Left cardiac atrium (tissue), 4 donors: ENCODE measurements around the gene RTN3. TPM values are rescaled to one million over a fixed set of nuclear protein-coding genes. Genes with fewer than 3 reads are reported as not detected.
"Not testable (repeated sequence)": the region's sequence is repeated elsewhere in the genome, so short reads cannot be mapped to it uniquely, and the experiment has no call there.

Experiments
- ATAC-seq, 2 donors: fragments of 200-7000 bp; cut with Tn5 transposase; one replicate each; pipeline ENCODE4 v1.9.1; 2020; ENCODE audit warnings: mild to moderate bottlenecking in 2 of 2, moderate library complexity in 2 of 2
- DNase-seq: peaks from one replicate; pipeline ENCODE4 v3.0.0-alpha.2; 2020
- intact Hi-C, 2 donors: fragments of 100-400 bp; cut with DNase I; formaldehyde crosslinking; loops; one replicate each; pipeline versions ENCODE4 v1.14.1 to v1.15.1; 2022 to 2023
- total RNA-seq, 2 donors: library from RNA; stranded (reverse); fragmentation: NEBNext Ultra II Directional; extraction: Animal tissue kit (Norgen Biotek cat#: 25700); gene quantifications; one replicate each; pipeline ENCODE4 v1.2.1, GENCODE V29; 2021
- donor health status: DM: no; HTN: yes; CAD: no.
- donor health status: DM: no; HTN: yes; CAD: no; lungs with severe emphysema.
- donor health status: DM: yes; HTN: yes; CAD: no.
- donor health status: Dilated cardiomyopathy.

The RTN3 gene
- total RNA-seq, 2 donors from 2014 or later, result 71.9 to 92.5 TPM

DNA sequence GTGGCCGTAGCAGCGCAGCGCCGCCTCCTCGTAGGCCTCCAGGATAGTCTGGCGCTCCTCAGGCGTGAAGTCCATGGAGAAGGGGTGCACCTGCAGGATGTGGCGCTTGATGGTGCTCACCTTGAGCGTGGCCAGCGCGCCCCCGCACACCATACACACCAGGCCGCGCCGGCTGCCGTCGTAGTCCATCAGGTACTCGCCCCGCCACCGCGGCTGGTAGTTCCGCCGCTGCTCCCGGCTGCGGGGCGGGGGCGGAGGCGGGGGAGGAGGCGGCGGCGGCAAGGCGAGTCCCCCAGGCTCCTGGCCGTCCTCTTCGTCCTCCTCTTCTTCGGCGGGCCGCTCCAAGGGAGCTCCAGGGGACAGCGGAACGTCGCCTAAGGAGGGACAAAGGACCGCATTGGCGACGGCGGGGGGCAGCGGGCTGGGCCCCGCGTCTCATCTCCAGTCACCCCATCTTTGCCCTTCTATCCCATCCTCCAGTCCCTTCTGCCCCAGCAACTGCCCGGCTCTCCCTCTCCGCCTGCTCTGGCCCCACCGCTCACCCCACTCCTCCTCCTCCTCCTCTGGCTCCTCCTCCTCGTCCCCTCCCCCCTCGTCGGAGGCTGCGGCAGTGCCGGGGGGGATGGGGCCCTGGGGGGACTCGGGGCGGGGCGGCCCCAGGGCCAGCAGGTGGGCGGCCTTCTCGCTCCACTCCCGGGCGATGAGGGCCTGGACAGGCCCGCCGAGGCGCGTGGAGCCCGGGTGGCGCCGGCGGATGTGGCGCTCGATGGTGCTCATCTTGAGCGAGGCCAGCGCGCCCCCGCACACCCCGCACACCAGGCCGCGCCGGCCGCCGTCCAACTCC, 82.4 kb downstream of the RTN3 start:
- DNase-seq (peak; percentile 58), ATAC-seq (peak; percentile 10 to 25)
- intact Hi-C loops, result loop anchor here in 1 of 2 donors (10.0 kb wide), 1 partner anchor 181 kb away; no protein-coding TSS in a partner anchor

DNA sequence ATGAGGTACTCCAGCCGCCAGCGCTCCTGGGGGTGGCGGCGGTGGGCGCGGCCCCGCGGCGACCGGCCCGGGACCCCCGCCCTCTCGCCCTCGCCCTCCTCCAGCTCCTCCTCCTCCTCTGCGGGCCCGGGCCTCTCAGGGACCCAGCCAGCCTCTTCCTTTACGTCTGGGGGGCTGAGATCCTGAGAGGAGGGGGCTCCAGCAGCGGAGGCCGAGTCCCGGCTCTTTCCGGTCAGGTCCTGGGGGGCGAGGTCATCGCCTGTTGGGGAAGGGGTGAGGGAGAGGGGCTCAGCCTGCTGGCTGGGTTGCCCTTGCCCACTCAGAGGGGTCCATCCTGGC, 83.0 kb downstream of the RTN3 start:
- intact Hi-C loops, result loop anchor here in 1 of 2 donors (10.0 kb wide), 1 partner anchor 180 kb away; no protein-coding TSS in a partner anchor
- DNase-seq (no peak), ATAC-seq (no peak)

DNA sequence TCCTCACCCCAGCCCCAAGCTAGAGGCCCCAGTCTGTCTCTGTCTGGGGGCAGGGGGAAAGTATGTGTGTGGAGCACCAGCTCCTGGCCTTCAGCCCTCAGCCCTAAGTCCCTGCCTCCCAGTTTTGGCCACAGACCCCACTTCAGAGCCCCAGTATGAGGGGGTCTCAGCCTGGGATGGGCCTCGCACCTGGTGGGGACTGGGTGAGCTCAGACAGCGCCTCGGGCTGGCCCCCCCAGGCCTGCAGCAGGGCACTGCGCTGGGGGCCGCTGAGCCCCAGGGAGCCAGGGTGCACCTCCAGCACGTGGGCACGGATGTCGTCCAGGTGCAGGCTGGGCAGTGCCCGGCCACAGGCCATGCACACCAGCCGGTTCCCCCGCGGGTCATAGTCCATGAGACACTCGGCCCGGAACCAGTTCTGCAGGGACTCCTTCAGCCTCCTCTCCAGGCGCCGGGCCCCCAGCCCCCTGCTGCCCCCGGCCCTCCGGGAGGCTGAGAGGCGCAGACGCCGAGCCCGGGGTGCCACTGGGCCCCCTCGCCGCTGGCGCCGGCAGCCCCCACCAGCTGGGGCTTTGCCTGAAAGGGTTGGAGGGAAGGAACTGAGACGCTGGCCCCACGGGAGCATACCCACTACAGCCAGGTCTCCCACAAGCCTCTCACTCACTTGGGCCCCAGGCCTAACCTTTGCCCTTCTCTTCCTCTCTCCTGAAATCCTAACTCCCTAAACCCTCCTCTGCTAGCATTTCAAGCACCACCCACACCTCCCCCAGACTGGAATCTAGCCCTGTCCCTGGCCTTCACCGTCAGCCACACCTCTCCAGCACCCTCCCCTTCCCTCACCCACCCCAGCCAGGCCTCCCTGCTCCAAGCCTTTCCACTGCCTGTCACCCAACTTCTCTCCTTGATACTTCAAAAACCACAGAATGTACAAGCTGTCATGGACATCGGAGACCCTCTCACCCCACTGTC, 83.7 kb downstream of the RTN3 start:
- ATAC-seq, result peak in 1 of 2 donors; percentile 8

DNA sequence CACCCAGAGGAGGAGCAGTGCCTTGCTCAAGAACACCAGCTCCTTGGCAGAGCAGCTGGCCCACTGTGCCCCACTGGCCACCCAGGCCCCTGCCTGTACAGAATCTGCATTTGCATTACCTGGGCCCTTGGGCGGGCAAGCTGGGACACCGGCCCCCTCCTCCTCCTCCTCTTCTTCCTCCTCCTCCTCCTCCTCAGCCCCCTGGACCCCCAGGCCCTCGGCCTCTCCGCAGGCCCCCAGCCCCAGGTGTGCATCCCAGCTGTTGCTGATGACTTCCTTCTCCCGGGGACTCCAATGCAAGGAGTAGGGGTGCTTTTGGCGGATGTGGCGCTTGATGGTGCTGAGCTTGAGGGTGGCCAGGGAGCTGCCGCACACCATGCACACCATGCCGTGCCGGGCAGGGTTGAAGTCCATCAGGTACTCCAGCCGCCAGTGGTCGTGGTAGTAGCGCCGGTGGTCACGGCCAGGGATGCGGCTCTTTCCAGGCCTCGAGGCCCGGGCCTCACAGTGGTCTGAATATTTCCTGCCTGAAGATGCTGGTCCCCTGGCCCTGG, 84.5 kb downstream of the RTN3 start:
- DNase-seq (peak; percentile 24), ATAC-seq (no peak)
- intact Hi-C loops, result loop anchor here (5.0 to 10.0 kb wide), 2 partner anchors 177 to 179 kb away; no protein-coding TSS in a partner anchor

More for the DNA sequence above, 83.7 kb downstream of the RTN3 start:
- DNase-seq, result peak; percentile 30
- intact Hi-C loops, result loop anchor here (5.0 to 10.0 kb wide), 2 partner anchors 177 to 180 kb away; no protein-coding TSS in a partner anchor

DNA sequence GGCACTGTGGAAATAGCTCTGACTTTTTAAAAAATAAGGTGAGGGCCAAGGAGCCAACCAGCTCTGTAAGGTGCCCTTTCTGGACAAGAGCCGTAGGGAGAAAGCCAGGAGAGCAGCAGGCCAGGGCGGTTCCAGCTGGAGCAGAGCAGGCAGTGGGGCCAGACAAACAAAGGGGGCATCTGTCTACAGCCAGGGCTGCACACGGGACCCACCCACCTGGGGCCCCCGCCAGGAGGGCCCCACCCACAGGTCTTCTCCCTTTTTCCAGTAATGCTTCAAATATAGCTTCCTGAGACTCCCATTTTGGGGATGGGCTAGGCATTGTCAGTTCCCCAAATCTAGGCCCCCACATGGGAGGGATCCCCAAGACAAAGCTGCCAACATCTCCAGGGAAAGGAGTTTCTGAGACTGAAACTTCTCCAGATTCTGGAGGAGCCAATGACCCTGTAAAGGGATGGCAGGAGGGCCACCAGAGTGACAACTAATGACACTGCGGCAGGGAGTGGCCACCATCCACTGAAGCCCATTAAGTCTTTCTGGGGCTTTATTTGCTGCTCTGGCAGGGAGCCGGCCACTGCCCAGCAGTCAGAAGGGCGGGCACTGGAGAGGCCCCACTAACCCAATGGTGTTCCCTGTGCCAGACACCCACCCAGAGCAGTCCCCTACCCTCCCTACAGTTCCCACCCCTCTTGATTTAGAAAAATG, 85.4 kb downstream of the RTN3 start:
- intact Hi-C loops, result loop anchor here (5.0 to 10.0 kb wide), 2 partner anchors 176 to 178 kb away; no protein-coding TSS in a partner anchor
- DNase-seq (no peak), ATAC-seq (no peak)

DNA sequence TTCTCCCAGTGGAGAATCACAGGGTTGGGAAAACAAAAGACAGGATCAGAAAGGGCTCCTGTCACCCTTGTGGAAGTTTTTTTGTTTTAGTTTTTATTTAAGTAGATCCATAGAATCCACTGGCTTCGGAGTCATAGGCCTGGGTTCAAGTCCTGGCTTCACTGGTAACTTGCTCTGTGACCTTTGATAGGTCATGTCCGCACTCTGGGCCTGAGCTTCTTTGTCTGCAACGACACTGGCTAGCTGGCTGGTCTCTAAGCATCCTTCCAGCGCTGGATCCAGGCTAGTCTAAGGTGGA, 85.9 kb downstream of the RTN3 start:
- DNase-seq (no peak), ATAC-seq (no peak)
- intact Hi-C loops, result loop anchor here (5.0 to 10.0 kb wide), 2 partner anchors 175 to 178 kb away; no protein-coding TSS in a partner anchor

DNA sequence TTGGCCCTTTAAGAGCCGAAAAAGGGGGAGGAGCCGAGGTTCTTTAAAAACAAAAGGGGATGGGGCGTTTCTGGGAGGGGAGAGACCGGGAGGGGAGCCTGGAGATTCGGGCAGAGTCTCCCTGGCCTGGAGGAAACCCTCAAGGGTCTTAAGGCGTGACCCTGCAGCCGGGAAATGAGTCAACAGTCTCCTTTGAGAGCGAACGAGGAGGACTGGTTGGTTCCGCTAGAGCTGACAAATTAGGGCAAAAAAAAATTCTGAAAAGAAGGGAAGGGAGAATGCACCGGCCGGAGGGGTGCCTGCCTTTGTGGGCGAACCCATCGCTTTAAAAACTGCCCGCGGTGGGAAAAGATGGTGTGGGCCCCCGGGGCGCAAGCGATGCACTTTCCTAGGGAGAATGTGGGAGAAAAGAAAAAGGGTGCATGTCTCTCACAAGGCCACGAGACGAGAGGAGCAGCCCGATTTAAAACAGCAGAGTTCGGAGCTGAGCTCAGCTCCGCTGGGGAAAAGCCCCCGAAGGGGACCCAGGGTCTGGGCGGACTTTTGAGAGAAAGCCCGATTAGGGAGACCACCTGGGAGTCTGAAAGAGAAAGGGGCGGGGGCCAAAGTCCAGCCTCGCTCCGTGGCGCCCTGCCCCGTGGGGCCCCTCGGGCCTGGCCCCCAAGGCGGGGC, 86.4 kb downstream of the RTN3 start:
- ATAC-seq, result peak; percentile 7 to 22
- peak; percentile 75 for DNase-seq
- intact Hi-C loops, result loop anchor here (2.0 to 10.0 kb wide), 3 partner anchors 45 to 177 kb away; partner anchors contain the start of gene SPINDOC (in 1 of the 2)

DNA sequence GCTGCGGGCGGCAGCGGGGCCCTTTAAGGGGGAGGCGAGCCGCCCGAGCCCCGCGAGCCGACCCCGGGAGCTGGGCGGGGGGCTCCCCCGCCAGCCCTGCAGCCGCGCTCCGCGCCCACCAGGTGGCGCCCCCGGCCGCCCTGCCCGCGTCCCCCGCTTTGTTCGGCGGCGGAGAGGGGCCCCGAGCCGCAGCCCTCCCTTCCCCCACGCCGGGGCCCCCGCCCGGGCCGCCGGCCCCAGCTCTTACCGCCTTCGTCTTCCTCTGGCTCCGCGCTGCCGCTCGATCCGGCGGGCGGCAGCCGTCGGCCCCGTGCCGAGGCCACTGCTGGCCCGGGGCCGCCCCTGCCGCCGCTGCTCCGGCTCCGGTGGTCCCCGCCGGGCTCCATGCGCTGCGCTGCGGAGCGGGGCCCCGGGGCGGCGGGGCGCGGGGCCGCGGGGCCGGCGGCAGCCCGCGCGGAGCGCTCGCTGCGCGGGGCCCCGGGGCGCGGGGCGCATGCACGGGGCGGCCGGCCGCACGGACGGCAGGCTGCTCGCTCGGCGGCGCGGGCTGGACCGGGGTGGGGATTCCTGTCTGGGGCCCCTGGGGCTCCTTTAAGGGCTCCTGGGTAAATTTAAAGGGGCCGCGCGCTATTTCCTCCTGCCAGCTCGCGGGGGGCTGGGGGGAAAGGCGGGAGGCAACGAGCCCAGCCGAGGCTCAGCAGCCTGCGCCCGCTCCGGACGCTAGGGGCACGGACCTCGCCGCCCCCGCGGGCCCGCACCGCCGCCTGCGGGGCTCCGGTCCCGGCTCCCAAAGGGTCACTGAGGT, 87.1 kb downstream of the RTN3 start, which contains the start of gene ZFTA:
TSS of gene ZFTA (minus strand) at position 539 of the 805 bp plus-strand sequence. CDS start at position 386, 153 bp downstream.
- peak; percentile 6 to 49 for ATAC-seq
- peak; percentile 79 for DNase-seq
- intact Hi-C loops, result loop anchor here (2.0 to 10.0 kb wide), 3 partner anchors 44 to 176 kb away; partner anchors contain the start of gene SPINDOC (in 1 of the 2)

DNA sequence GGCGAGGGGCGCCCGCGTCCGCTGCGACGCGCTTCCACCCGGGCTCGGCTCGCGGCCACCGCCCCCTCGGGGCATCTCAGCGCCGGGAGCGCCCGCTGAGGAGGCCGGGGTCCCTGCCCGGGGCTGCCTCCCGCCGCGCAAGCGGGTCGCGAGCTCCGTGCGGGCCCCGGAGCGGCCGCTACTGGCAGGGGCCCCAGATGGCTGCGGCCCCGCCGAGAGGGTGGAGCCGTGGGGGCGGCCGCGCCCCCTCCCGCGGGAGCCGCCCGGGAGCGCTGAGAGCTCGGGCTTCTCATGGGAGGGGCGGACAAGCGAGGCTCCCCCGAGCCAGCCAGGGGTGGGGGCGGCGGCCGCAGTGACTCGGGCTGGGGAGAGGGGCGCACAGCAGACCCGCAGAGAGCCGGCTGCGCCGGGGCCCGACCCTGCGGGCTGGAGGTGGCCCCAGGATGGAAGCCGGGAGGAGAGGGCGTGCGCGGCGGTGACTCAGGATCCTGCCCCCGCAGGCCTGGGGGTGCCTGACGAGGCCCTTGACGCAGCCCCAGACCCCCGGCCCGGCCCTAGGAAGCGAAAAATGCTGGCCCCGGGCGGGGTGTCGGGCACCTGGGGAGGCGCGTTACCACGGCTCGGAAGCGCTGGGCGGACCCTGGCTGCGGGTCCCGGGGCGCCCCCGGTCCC, 87.9 kb downstream of the RTN3 start:
- DNase-seq (peak; percentile 59), ATAC-seq (peak; percentile 38 to 55)
- intact Hi-C loops, result loop anchor here (2.0 to 10.0 kb wide), 3 partner anchors 44 to 176 kb away; partner anchors contain the start of gene SPINDOC (in 1 of the 2)

DNA sequence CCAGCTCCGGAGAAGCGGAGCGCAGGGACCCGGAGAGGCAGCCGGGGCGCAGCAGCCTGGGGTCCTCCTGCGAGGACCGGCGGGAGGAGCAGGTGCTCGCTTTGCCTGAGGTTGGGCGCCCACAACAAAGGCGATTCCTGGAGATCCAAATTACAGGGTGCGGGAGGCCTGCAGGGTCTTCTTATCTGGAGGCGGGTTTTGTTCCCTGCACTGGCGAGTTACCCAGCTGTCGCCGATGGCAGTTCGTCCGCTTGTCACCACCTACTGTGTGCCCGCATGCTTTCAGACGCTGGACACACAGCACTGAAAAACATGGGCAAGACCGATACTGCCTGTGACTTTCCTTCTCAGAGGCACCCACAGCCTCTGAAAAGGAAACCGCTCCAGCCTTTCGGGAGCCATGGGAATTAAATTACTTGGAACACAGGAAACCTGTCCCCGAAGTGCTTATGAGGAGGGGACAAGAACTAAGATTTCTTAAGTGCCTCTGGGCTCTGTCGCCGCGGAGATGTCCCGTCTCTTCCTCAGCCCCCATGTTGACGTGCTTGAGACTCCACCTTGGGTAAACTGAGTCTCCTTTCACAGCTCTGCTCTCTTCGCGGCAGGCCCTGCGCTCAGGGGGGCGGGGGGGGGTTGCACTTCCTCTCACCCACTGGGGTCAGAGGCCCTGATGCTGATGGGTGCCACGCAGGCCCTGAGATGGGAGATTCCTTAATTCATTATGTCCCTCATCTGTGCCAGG, 88.6 kb downstream of the RTN3 start:
- no peak for ATAC-seq
- DNase-seq, result peak; percentile 26
- intact Hi-C loops, result loop anchor here (2.0 to 10.0 kb wide), 3 partner anchors 43 to 175 kb away; partner anchors contain the start of gene SPINDOC (in 1 of the 2)

DNA sequence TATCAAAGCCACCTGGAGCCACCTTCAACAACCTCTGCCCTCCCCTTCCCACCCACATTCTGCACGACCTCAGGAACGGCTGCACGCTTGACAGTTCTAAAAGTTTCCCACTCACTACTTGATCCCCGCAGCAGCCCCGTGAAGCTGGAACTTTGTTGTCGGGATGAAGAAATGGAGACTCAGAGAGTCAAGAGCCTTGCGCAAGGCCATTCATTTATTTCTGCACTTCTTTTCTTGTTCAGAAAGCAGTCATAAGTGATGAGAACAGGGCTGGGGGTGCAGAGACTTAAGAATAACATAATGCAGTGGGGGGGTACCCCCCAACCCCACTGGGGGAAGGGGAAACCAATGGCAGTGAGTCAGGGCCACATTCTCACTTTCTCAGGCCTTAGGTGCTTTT, 89.5 kb downstream of the RTN3 start:
- no peak for ATAC-seq
- no peak for DNase-seq
- intact Hi-C loops, result no loop called here

DNA sequence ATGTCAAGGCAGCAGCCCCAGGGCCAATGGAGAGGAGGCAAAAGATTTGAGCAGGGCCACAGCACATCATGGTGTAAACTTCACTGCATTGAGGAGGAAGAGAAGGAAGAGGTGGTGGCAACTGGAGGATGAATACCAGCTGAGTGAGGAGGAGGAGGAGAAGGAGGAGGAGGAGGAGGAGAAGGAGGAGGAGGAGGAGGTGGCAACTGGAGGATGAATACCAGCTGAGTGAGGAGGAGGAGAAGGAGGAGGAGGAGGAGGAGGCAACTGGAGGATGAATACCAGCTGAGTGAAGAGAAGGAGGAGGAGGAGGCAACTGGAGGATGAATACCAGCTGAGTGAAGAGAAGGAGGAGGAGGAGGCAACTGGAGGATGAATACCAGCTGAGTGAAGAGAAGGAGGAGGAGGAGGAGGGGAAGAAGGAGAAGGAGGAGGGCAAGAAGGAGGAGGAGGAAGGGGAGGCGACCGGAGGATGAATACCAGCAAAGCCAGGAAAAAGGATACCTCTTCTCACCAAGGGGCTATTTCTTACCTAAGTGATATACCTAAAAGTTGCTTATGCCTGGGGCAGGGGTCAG, 90.5 kb downstream of the RTN3 start:
- DNase-seq, intact Hi-C loops: not testable (repeated sequence)
- peak in 1 of 2 donors; percentile 33 for ATAC-seq

DNA sequence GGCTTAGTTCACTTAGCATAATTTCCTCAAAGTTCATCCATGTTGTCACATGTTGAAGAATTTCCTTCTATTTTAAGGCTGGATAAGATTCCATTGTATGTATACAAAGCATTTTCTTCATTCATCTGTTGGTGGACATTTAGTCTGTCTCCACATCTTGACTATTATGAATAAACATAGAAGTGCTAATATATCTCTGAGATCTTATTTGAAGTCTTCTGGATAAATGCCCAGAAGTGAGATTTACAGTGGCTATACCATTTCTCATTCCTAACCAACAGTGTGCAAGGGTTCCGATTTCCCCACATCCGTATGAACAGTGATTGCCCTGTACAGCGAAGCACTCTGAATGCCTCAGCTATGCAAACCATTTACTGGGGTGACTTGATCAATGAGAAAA, 93.9 kb downstream of the RTN3 start:
- intact Hi-C loops, result no loop called here

DNA sequence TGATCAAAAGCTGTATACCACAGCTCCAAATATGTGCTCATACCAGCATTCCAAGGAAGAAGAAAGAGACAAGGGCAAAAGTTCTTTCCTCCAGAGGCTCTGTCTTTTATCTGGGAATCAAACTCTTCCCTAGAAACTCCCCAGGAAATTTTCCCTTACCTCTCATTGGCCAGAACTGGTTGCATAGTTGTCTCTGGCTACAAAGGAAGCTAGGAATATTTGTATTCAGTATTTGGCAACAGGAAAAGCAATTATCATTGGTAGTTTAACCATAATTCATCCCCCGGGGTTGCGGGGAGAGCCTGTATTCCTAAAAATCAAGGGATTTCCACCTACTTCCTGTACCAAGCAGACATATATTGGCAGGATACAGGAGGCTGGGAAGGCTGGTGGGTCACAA, 97.7 kb downstream of the RTN3 start:
- ATAC-seq (no peak), DNase-seq (no peak)
- intact Hi-C loops, result no loop called here

More for the DNA sequence above, 93.9 kb downstream of the RTN3 start:
- no peak for ATAC-seq
- DNase-seq, result no peak

DNA sequence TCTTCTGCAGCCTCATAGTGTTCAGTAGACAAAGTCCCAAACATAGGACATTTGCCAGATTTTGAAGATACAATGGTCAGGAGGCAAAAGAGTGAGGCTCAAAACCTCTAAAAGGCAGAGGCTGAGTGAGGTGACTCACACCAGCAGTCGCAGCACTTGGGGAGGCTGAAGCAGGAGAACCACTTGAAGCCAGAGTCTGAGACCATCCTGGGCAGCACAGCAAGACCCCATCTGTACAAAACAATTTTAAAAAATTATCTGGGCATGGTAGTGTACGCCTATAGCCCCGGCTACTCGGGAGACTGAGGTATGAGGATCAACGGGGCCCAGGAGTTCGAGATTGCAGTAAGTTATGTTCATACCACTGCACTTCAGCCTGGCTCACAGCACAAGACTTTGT, 101.4 kb downstream of the RTN3 start:
- no peak for DNase-seq
- intact Hi-C loops, result no loop called here
- ATAC-seq, result no peak
